GM13976 (cell line): ENCODE results near the gene PRKAG2.

Experiments
- DNase-seq: peaks from one replicate; pipeline ENCODE4 v3.0.0; 2012; ENCODE audit warnings: low spot score
- CTCF ChIP-seq: IDR thresholded peaks from 2 replicates; pipeline ENCODE4 v1.5.1; 2012; ENCODE audit warnings: borderline replicate concordance, mild to moderate bottlenecking; ENCODE audit not compliant: insufficient read depth; ENCODE audit errors: extremely low read depth, missing control alignments, control extremely low read depth
- in situ Hi-C: fragments of 300-500 bp; cut with MboI; formaldehyde crosslinking; loops from one replicate; pipeline ENCODE4 v1.12.0; 2022; ENCODE audit warnings: low sequenced_read_pairs, mixed read lengths, inconsistent platforms; ENCODE audit not compliant: unreplicated experiment

The PRKAG2 gene

DNA sequence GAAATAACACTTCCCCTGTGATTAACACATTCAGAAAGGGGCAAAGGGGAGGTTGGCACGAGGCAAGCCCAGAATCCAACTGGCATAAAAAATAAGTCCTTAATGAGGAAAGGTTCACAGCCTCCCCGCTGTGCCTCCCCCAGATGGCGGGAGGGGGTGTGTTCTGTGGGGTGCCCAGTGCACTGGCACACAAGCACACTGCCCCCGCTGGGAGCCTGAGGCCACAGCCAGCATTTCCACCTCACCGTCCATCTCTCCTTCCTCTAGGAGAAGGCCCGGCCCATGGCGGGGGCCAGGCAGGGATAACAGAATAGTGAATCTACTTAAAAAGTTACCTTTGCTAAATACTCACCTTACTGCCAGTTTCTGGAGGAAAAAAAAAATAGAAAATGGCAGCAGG, 43.2 kb downstream of the PRKAG2 start:
- no peak for TF ChIP-seq CTCF
- no peak for DNase-seq
- in situ Hi-C loops = no loop called here

- no peak for TF ChIP-seq CTCF
- in situ Hi-C loops = no loop called here
Measured at GRCh38 chr7:151833213-151833651, 43.7 kb downstream of the PRKAG2 start.

GRCh38 chr7:151832656-151833055, 44.3 kb downstream of the PRKAG2 start:
- DNase-seq = no peak
- in situ Hi-C loops = no loop called here
- no peak for TF ChIP-seq CTCF

More at GRCh38 chr7:151833213-151833651, 43.7 kb downstream of the PRKAG2 start:
- no peak for DNase-seq

DNA sequence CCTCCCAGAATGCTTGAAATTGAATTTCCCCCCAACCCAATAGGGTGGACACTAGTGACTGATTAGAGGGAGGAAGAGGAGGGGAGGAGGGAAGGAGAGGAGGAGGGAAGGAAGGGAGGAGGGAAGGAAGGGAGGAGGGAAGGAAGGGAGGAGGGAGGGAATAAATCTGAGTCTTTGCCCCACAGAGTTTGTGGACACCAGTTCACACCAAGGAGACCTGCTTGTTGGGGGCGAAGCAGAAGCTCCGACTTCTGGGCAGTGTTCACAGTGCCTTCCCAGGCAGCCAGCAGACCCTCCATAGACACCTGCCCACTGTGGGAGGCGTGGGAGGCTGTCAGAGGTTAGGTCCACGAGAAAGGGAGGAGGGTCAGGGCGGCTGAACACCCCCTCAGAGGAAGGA, 44.8 kb downstream of the PRKAG2 start:
- no peak for DNase-seq
- no peak for TF ChIP-seq CTCF
- in situ Hi-C loops = no loop called here

GRCh38 chr7:151831606-151832005, 45.3 kb downstream of the PRKAG2 start:
- in situ Hi-C loops = no loop called here
- DNase-seq = no peak
- no peak for TF ChIP-seq CTCF

- no peak for TF ChIP-seq CTCF
- DNase-seq = no peak
- in situ Hi-C loops = no loop called here
Measured at GRCh38 chr7:151830121-151830830, 46.6 kb downstream of the PRKAG2 start.
